Astrocyte (in vitro differentiated cells and primary cell): ENCODE data around the gene SPPL3. TPM values are rescaled to one million over a fixed set of nuclear protein-coding genes. Genes with fewer than 3 reads are reported as not detected.

ENCODE experiments used
- DNase-seq: peaks from one replicate; pipeline ENCODE4 v3.0.0-alpha.2; 2010; ENCODE audit warnings: low read depth
- FAIRE-seq: peaks from 2 replicates; lab custom pipeline; 2011; peaks lifted over from hg19 to GRCh38; lab: Jason Lieb, UNC
- H2AFZ ChIP-seq: 2 replicates; pipeline ENCODE4 v1.6.0; 2012; ENCODE audit warnings: low read depth, low read length, inconsistent platforms
- H3K27ac ChIP-seq: 2 replicates; pipeline ENCODE4 v1.5.1; 2011; ENCODE audit warnings: low read depth, low read length, inconsistent platforms
- H3K27me3 ChIP-seq: 2 replicates; pipeline ENCODE4 v1.6.0; 2011; ENCODE audit warnings: low read length, inconsistent platforms; ENCODE audit not compliant: insufficient read depth
- H3K36me3 ChIP-seq: 2 replicates; pipeline ENCODE4 v1.5.1; 2011; ENCODE audit warnings: low read length, inconsistent platforms; ENCODE audit not compliant: insufficient read depth
- H3K4me1 ChIP-seq: 2 replicates; pipeline ENCODE4 v1.5.1; 2011; ENCODE audit warnings: low read length, inconsistent platforms; ENCODE audit not compliant: insufficient read depth
- H3K4me2 ChIP-seq: 2 replicates; pipeline ENCODE4 v1.6.0; 2012; ENCODE audit warnings: low read length, inconsistent platforms
- H3K4me3 ChIP-seq: 2 replicates; pipeline ENCODE4 v1.5.1; 2011; ENCODE audit warnings: low read depth, mild to moderate bottlenecking, low read length, inconsistent platforms; ENCODE audit not compliant: insufficient read depth
- H3K79me2 ChIP-seq: 2 replicates; pipeline ENCODE4 v1.6.0; 2012; ENCODE audit warnings: mild to moderate bottlenecking, low read length, inconsistent platforms; ENCODE audit not compliant: insufficient read depth
- H3K9ac ChIP-seq: 2 replicates; pipeline ENCODE4 v1.6.0; 2012; ENCODE audit warnings: mild to moderate bottlenecking, low read length, inconsistent platforms
- H3K9me3 ChIP-seq: 2 replicates; pipeline ENCODE4 v1.5.1; 2012; ENCODE audit warnings: low read depth, mild to moderate bottlenecking, low read length, inconsistent platforms; ENCODE audit not compliant: insufficient read depth
- H4K20me1 ChIP-seq: 2 replicates; pipeline ENCODE4 v1.6.0; 2012; ENCODE audit warnings: low read length, inconsistent platforms; ENCODE audit not compliant: insufficient read depth
- H3K27ac Mint-ChIP-seq: one replicate; pipeline ENCODE4 v1.8.0; 2021; ENCODE audit warnings: mild to moderate bottlenecking, mixed read lengths; ENCODE audit not compliant: unreplicated experiment
- H3K27me3 Mint-ChIP-seq: one replicate; pipeline ENCODE4 v1.8.0; 2021; ENCODE audit warnings: low read depth, mixed read lengths; ENCODE audit not compliant: unreplicated experiment
- H3K36me3 Mint-ChIP-seq: one replicate; pipeline ENCODE4 v1.8.0; 2021; ENCODE audit warnings: low read depth, mixed read lengths; ENCODE audit not compliant: unreplicated experiment
- H3K4me1 Mint-ChIP-seq: one replicate; pipeline ENCODE4 v1.8.0; 2021; ENCODE audit warnings: low read depth, mixed read lengths; ENCODE audit not compliant: unreplicated experiment
- H3K4me3 Mint-ChIP-seq: one replicate; pipeline ENCODE4 v1.8.0; 2021; ENCODE audit warnings: mild to moderate bottlenecking, moderate library complexity, mixed read lengths; ENCODE audit not compliant: unreplicated experiment
- H3K9me3 Mint-ChIP-seq: one replicate; pipeline ENCODE4 v1.8.0; 2021; ENCODE audit warnings: mild to moderate bottlenecking, mixed read lengths; ENCODE audit not compliant: unreplicated experiment
- EZH2 ChIP-seq: IDR thresholded peaks from 2 replicates; pipeline ENCODE4 v1.6.1; 2012; ENCODE audit warnings: mild to moderate bottlenecking, low read length, inconsistent platforms; ENCODE audit not compliant: insufficient read depth
- total RNA-seq: library from RNA; stranded (reverse); gene quantifications from 2 replicates; pipeline ENCODE4 v1.2.1, GENCODE V29; 2021
- TF ChIP-seq, protein P1 (sequence below): IDR thresholded peaks from 2 replicates; pipeline ENCODE4 v1.5.1; 2011; ENCODE audit warnings: low read depth, mild to moderate bottlenecking, inconsistent platforms, low read length, moderate library complexity; ENCODE audit not compliant: insufficient read depth

SPPL3 gene
- total RNA-seq, 1 donor from 2014 or later, result 48.3 TPM

- peak overlapping the region; percentile 54 for H3K4me3 Mint-ChIP-seq
- H3K27me3 Mint-ChIP-seq, result peaks cover 10% of the 10 kb centered on the region
- no peak for FAIRE-seq
- Histone ChIP-seq H3K4me3 (no peak overlapping the region), H3K79me2 (no peaks in the 10 kb centered on the region), H3K9me3 (no peaks in the 10 kb centered on the region), H3K9ac (no peak overlapping the region), H3K27me3 (no peaks in the 10 kb centered on the region), H3K27ac (no peak overlapping the region), H3K36me3 (no peaks in the 10 kb centered on the region), H3K4me1 (no peaks in the 10 kb centered on the region), H4K20me1 (no peaks in the 10 kb centered on the region), H2AFZ (no peak overlapping the region), H3K4me2 (no peak overlapping the region)
- H3K9me3 Mint-ChIP-seq, result peaks cover 8% of the 10 kb centered on the region
- no peak for DNase-seq
- no peaks in the 10 kb centered on the region for H3K4me1 Mint-ChIP-seq
- H3K27ac Mint-ChIP-seq, result no peak overlapping the region
- no peak for TF ChIP-seq EZH2
- TF ChIP-seq, protein P1, sequence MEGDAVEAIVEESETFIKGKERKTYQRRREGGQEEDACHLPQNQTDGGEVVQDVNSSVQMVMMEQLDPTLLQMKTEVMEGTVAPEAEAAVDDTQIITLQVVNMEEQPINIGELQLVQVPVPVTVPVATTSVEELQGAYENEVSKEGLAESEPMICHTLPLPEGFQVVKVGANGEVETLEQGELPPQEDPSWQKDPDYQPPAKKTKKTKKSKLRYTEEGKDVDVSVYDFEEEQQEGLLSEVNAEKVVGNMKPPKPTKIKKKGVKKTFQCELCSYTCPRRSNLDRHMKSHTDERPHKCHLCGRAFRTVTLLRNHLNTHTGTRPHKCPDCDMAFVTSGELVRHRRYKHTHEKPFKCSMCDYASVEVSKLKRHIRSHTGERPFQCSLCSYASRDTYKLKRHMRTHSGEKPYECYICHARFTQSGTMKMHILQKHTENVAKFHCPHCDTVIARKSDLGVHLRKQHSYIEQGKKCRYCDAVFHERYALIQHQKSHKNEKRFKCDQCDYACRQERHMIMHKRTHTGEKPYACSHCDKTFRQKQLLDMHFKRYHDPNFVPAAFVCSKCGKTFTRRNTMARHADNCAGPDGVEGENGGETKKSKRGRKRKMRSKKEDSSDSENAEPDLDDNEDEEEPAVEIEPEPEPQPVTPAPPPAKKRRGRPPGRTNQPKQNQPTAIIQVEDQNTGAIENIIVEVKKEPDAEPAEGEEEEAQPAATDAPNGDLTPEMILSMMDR, result peak; percentile 71
- no peaks in the 10 kb centered on the region for H3K36me3 Mint-ChIP-seq
Observed at GRCh38 chr12:120944645-120945217, 40.6 kb upstream of the SPPL3 start.

GRCh38 chr12:120943482-120943881 is 39.3 kb upstream of the SPPL3 start:
- Histone ChIP-seq H3K4me2 (no peak overlapping the region), H4K20me1 (no peaks in the 10 kb centered on the region), H3K79me2 (no peaks in the 10 kb centered on the region), H3K27me3 (no peaks in the 10 kb centered on the region), H3K9ac (no peak overlapping the region), H3K9me3 (no peaks in the 10 kb centered on the region), H2AFZ (no peak overlapping the region), H3K4me3 (no peak overlapping the region), H3K36me3 (no peaks in the 10 kb centered on the region), H3K27ac (no peak overlapping the region), H3K4me1 (no peaks in the 10 kb centered on the region)
- H3K36me3 Mint-ChIP-seq, result no peaks in the 10 kb centered on the region
- H3K4me1 Mint-ChIP-seq, result no peaks in the 10 kb centered on the region
- DNase-seq (no peak), FAIRE-seq (no peak)
- H3K9me3 Mint-ChIP-seq, result peaks cover 4% of the 10 kb centered on the region
- H3K4me3 Mint-ChIP-seq, result no peak overlapping the region
- no peak for TF ChIP-seq EZH2
- TF ChIP-seq, protein P1, result no peak
- no peak overlapping the region for H3K27ac Mint-ChIP-seq
- peaks cover 10% of the 10 kb centered on the region for H3K27me3 Mint-ChIP-seq

- peaks cover 4% of the 10 kb centered on the region for H3K9me3 Mint-ChIP-seq
Observed at GRCh38 chr12:120941846-120942405, 37.8 kb upstream of the SPPL3 start.

More at GRCh38 chr12:120941846-120942405, 37.8 kb upstream of the SPPL3 start:
- Mint-ChIP-seq H3K4me3 (no peak overlapping the region), H3K27ac (no peak overlapping the region), H3K4me1 (no peaks in the 10 kb centered on the region), H3K36me3 (no peaks in the 10 kb centered on the region), H3K27me3 (peaks cover 13% of the 10 kb centered on the region)
- Histone ChIP-seq H3K4me2 (no peak overlapping the region), H3K9ac (no peak overlapping the region), H3K79me2 (no peaks in the 10 kb centered on the region), H3K4me1 (no peaks in the 10 kb centered on the region), H3K9me3 (no peaks in the 10 kb centered on the region), H3K4me3 (no peak overlapping the region), H3K27ac (no peak overlapping the region), H4K20me1 (no peaks in the 10 kb centered on the region), H2AFZ (no peak overlapping the region), H3K36me3 (no peaks in the 10 kb centered on the region), H3K27me3 (peaks cover 2% of the 10 kb centered on the region)
- TF ChIP-seq, protein P1, result no peak
- no peak for TF ChIP-seq EZH2
- FAIRE-seq (no peak), DNase-seq (no peak)
